Central memory CD4-positive, alpha-beta T cell (primary cell): ENCODE measurements around the gene RTN4IP1.
"Not testable (repeated sequence)": the region's sequence is repeated elsewhere in the genome, so short reads cannot be mapped to it uniquely, and the experiment has no call there.

Experiments used
- DNase-seq: peaks from one replicate; pipeline ENCODE4 v3.0.0; 2022
- total RNA-seq, 3 experiments: gene quantifications; one replicate each; lab custom pipeline; 2026; lab: John Stamatoyannopoulos, UW

RTN4IP1 gene
- total RNA-seq: 6.5 to 8.8 (median 6.6) reads per million in 3 experiments

GRCh38 chr6:106629103-106629858 lies at the start of gene RTN4IP1, which contains the start of gene QRSL1:
TSS of gene RTN4IP1 (minus strand) at chr6:106629498. CDS start at chr6:106629021, 477 bp downstream.
TSS of gene QRSL1 (plus strand) at chr6:106629578. CDS start at chr6:106629682, 104 bp downstream.
- peak; percentile 90 for DNase-seq

GRCh38 chr6:106677282-106677681 lies 48.0 kb upstream of the RTN4IP1 start:
- DNase-seq: no peak

- DNase-seq: no peak
Measured at GRCh38 chr6:106674541-106675229, 45.4 kb upstream of the RTN4IP1 start.

GRCh38 chr6:106671651-106672050 lies 42.4 kb upstream of the RTN4IP1 start:
- no peak for DNase-seq

- no peak for DNase-seq
Measured at GRCh38 chr6:106670236-106670635, 40.9 kb upstream of the RTN4IP1 start.

- DNase-seq: no peak
Measured at GRCh38 chr6:106667022-106667402, 37.7 kb upstream of the RTN4IP1 start.

- DNase-seq: no peak
Measured at GRCh38 chr6:106666282-106667021, 37.2 kb upstream of the RTN4IP1 start.

- DNase-seq: no peak
Measured at GRCh38 chr6:106662458-106662857, 33.2 kb upstream of the RTN4IP1 start.

GRCh38 chr6:106659859-106660258 lies 30.6 kb upstream of the RTN4IP1 start:
- no peak for DNase-seq

GRCh38 chr6:106658469-106658868 lies 29.2 kb upstream of the RTN4IP1 start:
- no peak for DNase-seq

GRCh38 chr6:106648651-106649308 lies 19.5 kb upstream of the RTN4IP1 start:
- DNase-seq: no peak

- no peak for DNase-seq
Measured at GRCh38 chr6:106643061-106643460, 13.8 kb upstream of the RTN4IP1 start.

- DNase-seq: no peak
Measured at GRCh38 chr6:106642476-106642875, 13.2 kb upstream of the RTN4IP1 start.

GRCh38 chr6:106639812-106640211 lies 10.5 kb upstream of the RTN4IP1 start:
- no peak for DNase-seq

- DNase-seq: no peak
Measured at GRCh38 chr6:106637717-106638341, 8.5 kb upstream of the RTN4IP1 start.

GRCh38 chr6:106637051-106637716 lies 7.9 kb upstream of the RTN4IP1 start:
- no peak for DNase-seq

GRCh38 chr6:106634565-106634964 lies 5.3 kb upstream of the RTN4IP1 start:
- no peak for DNase-seq

GRCh38 chr6:106631346-106631745 lies 2.0 kb upstream of the RTN4IP1 start:
- DNase-seq: no peak

GRCh38 chr6:106630366-106630765 lies 1.1 kb upstream of the RTN4IP1 start:
- no peak for DNase-seq

GRCh38 chr6:106629859-106630163 lies 513 bp upstream of the RTN4IP1 start:
- no peak for DNase-seq

- no peak for DNase-seq
Measured at GRCh38 chr6:106628658-106629102, 618 bp downstream of the RTN4IP1 start.

GRCh38 chr6:106627760-106628159 lies 1.5 kb downstream of the RTN4IP1 start:
- DNase-seq: not testable (repeated sequence)
